GM19455 (cell line): ENCODE data around the gene UBXN11.
"Not testable (repeated sequence)": the region's sequence is repeated elsewhere in the genome, so short reads cannot be mapped to it uniquely, and the experiment has no call there.

Experiments used
- ATAC-seq: cut with Tn5 transposase; IDR thresholded peaks from one replicate; pipeline ENCODE4 v1.9.1; 2021; ENCODE audit not compliant: unreplicated experiment

UBXN11 gene

GRCh38 chr1:26337206-26337535 is 30.7 kb upstream of the UBXN11 start:
- ATAC-seq, result no peak

- peak; percentile 64 for ATAC-seq
Measured at GRCh38 chr1:26336477-26337205, 30.2 kb upstream of the UBXN11 start.

- no peak for ATAC-seq
Measured at GRCh38 chr1:26335774-26336476, 29.5 kb upstream of the UBXN11 start.

- not testable (repeated sequence) for ATAC-seq
Measured at GRCh38 chr1:26333312-26333711, 26.9 kb upstream of the UBXN11 start.

GRCh38 chr1:26330276-26330675 is 23.8 kb upstream of the UBXN11 start:
- ATAC-seq, result no peak

GRCh38 chr1:26329380-26329779 is 22.9 kb upstream of the UBXN11 start:
- not testable (repeated sequence) for ATAC-seq

- no peak for ATAC-seq
Measured at GRCh38 chr1:26328597-26328996, 22.2 kb upstream of the UBXN11 start.

GRCh38 chr1:26327956-26328362 is 21.5 kb upstream of the UBXN11 start:
- no peak for ATAC-seq

GRCh38 chr1:26324550-26324949 is 18.1 kb upstream of the UBXN11 start:
- ATAC-seq, result no peak

- no peak for ATAC-seq
Measured at GRCh38 chr1:26323382-26323781, 16.9 kb upstream of the UBXN11 start.

- no peak for ATAC-seq
Measured at GRCh38 chr1:26322042-26322331, 15.6 kb upstream of the UBXN11 start.

GRCh38 chr1:26321315-26322041 is 15.0 kb upstream of the UBXN11 start:
- no peak for ATAC-seq

GRCh38 chr1:26320896-26321295 is 14.5 kb upstream of the UBXN11 start:
- ATAC-seq, result no peak

GRCh38 chr1:26318338-26319064 is 12.1 kb upstream of the UBXN11 start:
- no peak for ATAC-seq

GRCh38 chr1:26317612-26318337 is 11.3 kb upstream of the UBXN11 start, which contains the start of gene CD52:
Gene CD52, plus strand, starts transcription at chr1:26317958. Its CDS starts 60 bp downstream, at chr1:26318018.
- ATAC-seq, result no peak

- ATAC-seq, result no peak
Measured at GRCh38 chr1:26317146-26317545, 10.7 kb upstream of the UBXN11 start.

GRCh38 chr1:26315874-26316850 is 9.7 kb upstream of the UBXN11 start:
- ATAC-seq, result no peak

GRCh38 chr1:26314501-26314900 is 8.1 kb upstream of the UBXN11 start:
- ATAC-seq, result no peak
